ENCODE data around the gene ARHGAP20.

ARHGAP20 gene

GRCh38 chr11:110759972-110760381, 47.7 kb upstream of the ARHGAP20 start:
- H3K4me1 ChIP-seq (ENCODE audit: low read length), result no peaks in the 10 kb centered on the region
- TF ChIP-seq EZH2 (optimal IDR thresholded peaks at IDR 0.05; ENCODE audit: low read depth, low read length), result no peak
- TF ChIP-seq CTCF (IDR thresholded peaks at IDR 0.05; ENCODE audit: low read length), result no peak
- TF ChIP-seq EZH2phosphoT487 (IDR thresholded peaks at IDR 0.05; ENCODE audit: low read length), result no peak
- no peaks in the 10 kb centered on the region for H3K79me2 ChIP-seq (ENCODE audit: low read length)
- no peaks in the 10 kb centered on the region for H3K9me3 ChIP-seq (replicated peaks; ENCODE audit: insufficient read depth, low read length)
- no peaks in the 10 kb centered on the region for H4K20me1 ChIP-seq (ENCODE audit: insufficient read depth, low read length)
- no peak overlapping the region for H2AFZ ChIP-seq (ENCODE audit: low read length)
- DNase-seq, result no peak
- no peaks in the 10 kb centered on the region for H3K27me3 ChIP-seq (replicated peaks; ENCODE audit: insufficient read depth, low read length)
- H3K9ac ChIP-seq (ENCODE audit: low read length), result no peak overlapping the region
- no peak overlapping the region for H3K4me3 ChIP-seq (ENCODE audit: low read length)
- no peaks in the 10 kb centered on the region for H3F3A ChIP-seq (ENCODE audit: insufficient read depth, low read length)
- no peak overlapping the region for H3K27ac ChIP-seq (ENCODE audit: low read length)
- H3K4me2 ChIP-seq (ENCODE audit: low read depth, low read length), result no peak overlapping the region
- no peaks in the 10 kb centered on the region for H3K9me2 ChIP-seq (replicated peaks; ENCODE audit: insufficient read depth, low read length)
- H3K36me3 ChIP-seq (replicated peaks; ENCODE audit: insufficient read depth, low read length), result no peaks in the 10 kb centered on the region

GRCh38 chr11:110757962-110758755, 45.9 kb upstream of the ARHGAP20 start:
- Histone ChIP-seq H4K20me1 (ENCODE audit: insufficient read depth, low read length) (no peaks in the 10 kb centered on the region), H3K4me3 (ENCODE audit: low read length) (no peak overlapping the region), H3K4me1 (ENCODE audit: low read length) (no peaks in the 10 kb centered on the region), H3K27me3 (replicated peaks; ENCODE audit: insufficient read depth, low read length) (no peaks in the 10 kb centered on the region), H3K4me2 (ENCODE audit: low read depth, low read length) (no peak overlapping the region), H3F3A (ENCODE audit: insufficient read depth, low read length) (no peaks in the 10 kb centered on the region), H3K9me2 (replicated peaks; ENCODE audit: insufficient read depth, low read length) (no peaks in the 10 kb centered on the region), H2AFZ (ENCODE audit: low read length) (no peak overlapping the region), H3K79me2 (ENCODE audit: low read length) (no peaks in the 10 kb centered on the region), H3K36me3 (replicated peaks; ENCODE audit: insufficient read depth, low read length) (no peaks in the 10 kb centered on the region), H3K9ac (ENCODE audit: low read length) (no peak overlapping the region), H3K9me3 (replicated peaks; ENCODE audit: insufficient read depth, low read length) (no peaks in the 10 kb centered on the region), H3K27ac (ENCODE audit: low read length) (no peak overlapping the region)
- DNase-seq, result no peak
- TF ChIP-seq CTCF (IDR thresholded peaks at IDR 0.05; ENCODE audit: low read length) (no peak), EZH2phosphoT487 (IDR thresholded peaks at IDR 0.05; ENCODE audit: low read length) (no peak), EZH2 (optimal IDR thresholded peaks at IDR 0.05; ENCODE audit: low read depth, low read length) (no peak)

- H3K4me2 ChIP-seq (ENCODE audit: low read depth, low read length), result no peak overlapping the region
- no peak overlapping the region for H3K4me3 ChIP-seq (ENCODE audit: low read length)
- TF ChIP-seq CTCF (IDR thresholded peaks at IDR 0.05; ENCODE audit: low read length) (no peak), EZH2phosphoT487 (IDR thresholded peaks at IDR 0.05; ENCODE audit: low read length) (no peak), EZH2 (optimal IDR thresholded peaks at IDR 0.05; ENCODE audit: low read depth, low read length) (no peak)
- H3K9me2 ChIP-seq (replicated peaks; ENCODE audit: insufficient read depth, low read length), result no peaks in the 10 kb centered on the region
- H3F3A ChIP-seq (ENCODE audit: insufficient read depth, low read length), result no peaks in the 10 kb centered on the region
- H2AFZ ChIP-seq (ENCODE audit: low read length), result no peak overlapping the region
- no peak overlapping the region for H3K27ac ChIP-seq (ENCODE audit: low read length)
- no peaks in the 10 kb centered on the region for H3K79me2 ChIP-seq (ENCODE audit: low read length)
- H3K4me1 ChIP-seq (ENCODE audit: low read length), result no peaks in the 10 kb centered on the region
- H4K20me1 ChIP-seq (ENCODE audit: insufficient read depth, low read length), result no peaks in the 10 kb centered on the region
- H3K36me3 ChIP-seq (replicated peaks; ENCODE audit: insufficient read depth, low read length), result no peaks in the 10 kb centered on the region
- no peak overlapping the region for H3K9ac ChIP-seq (ENCODE audit: low read length)
- H3K27me3 ChIP-seq (replicated peaks; ENCODE audit: insufficient read depth, low read length), result no peaks in the 10 kb centered on the region
- no peak for DNase-seq
- H3K9me3 ChIP-seq (replicated peaks; ENCODE audit: insufficient read depth, low read length), result no peaks in the 10 kb centered on the region
Measured at GRCh38 chr11:110757066-110757465, 44.8 kb upstream of the ARHGAP20 start.
